ENCODE measurements around the gene NDUFA6.

NDUFA6 gene

GRCh38 chr22:42068291-42068690 lies 22.3 kb downstream of the NDUFA6 start:
- Histone ChIP-seq H3K4me3 (ENCODE audit: low read length) (no peak overlapping the region), H3K4me1 (ENCODE audit: control insufficient read depth, low read length) (peaks cover 26% of the 10 kb centered on the region), H4K20me1 (ENCODE audit: control insufficient read depth, insufficient read depth, low read depth, low read length) (no peaks in the 10 kb centered on the region), H3K4me2 (ENCODE audit: low read length) (no peak overlapping the region), H3K9me2 (replicated peaks; ENCODE audit: control insufficient read depth, low read length) (no peaks in the 10 kb centered on the region), H3F3A (ENCODE audit: control insufficient read depth, insufficient read depth) (0 out of 2 replicates have a peak, but pooled peaks cover 3% of the 10 kb centered on the region), H3K27me3 (ENCODE audit: control insufficient read depth, low read length) (no peaks in the 10 kb centered on the region), H3K27ac (ENCODE audit: low read depth, low read length) (no peak overlapping the region), H3K36me3 (ENCODE audit: control insufficient read depth, low read length) (peaks cover 46% of the 10 kb centered on the region), H3K9me3 (ENCODE audit: control insufficient read depth, insufficient read depth, low read length) (no peaks in the 10 kb centered on the region), H3K79me2 (ENCODE audit: control insufficient read depth, low read length) (peaks cover 26% of the 10 kb centered on the region)
- TF ChIP-seq CTCF (IDR thresholded peaks at IDR 0.05; ENCODE audit: low read depth, low read length, poor library complexity, severe bottlenecking) (no peak), EZH2phosphoT487 (IDR thresholded peaks at IDR 0.05; ENCODE audit: borderline replicate concordance, low read length) (no peak)

- no peaks in the 10 kb centered on the region for H4K20me1 ChIP-seq (ENCODE audit: control insufficient read depth, insufficient read depth, low read depth, low read length)
Observed at GRCh38 chr22:42067671-42068251, 22.8 kb downstream of the NDUFA6 start.

GRCh38 chr22:42066937-42067336 lies 23.6 kb downstream of the NDUFA6 start:
- Histone ChIP-seq H3K27ac (ENCODE audit: low read depth, low read length) (no peak overlapping the region), H3K27me3 (ENCODE audit: control insufficient read depth, low read length) (no peaks in the 10 kb centered on the region), H3K9me2 (replicated peaks; ENCODE audit: control insufficient read depth, low read length) (no peaks in the 10 kb centered on the region), H3F3A (ENCODE audit: control insufficient read depth, insufficient read depth) (no peaks in the 10 kb centered on the region), H3K4me2 (ENCODE audit: low read length) (no peak overlapping the region), H4K20me1 (ENCODE audit: control insufficient read depth, insufficient read depth, low read depth, low read length) (no peaks in the 10 kb centered on the region), H3K36me3 (ENCODE audit: control insufficient read depth, low read length) (peaks cover 59% of the 10 kb centered on the region), H3K4me1 (ENCODE audit: control insufficient read depth, low read length) (peaks cover 26% of the 10 kb centered on the region), H3K9me3 (ENCODE audit: control insufficient read depth, insufficient read depth, low read length) (no peaks in the 10 kb centered on the region), H3K79me2 (ENCODE audit: control insufficient read depth, low read length) (peaks cover 26% of the 10 kb centered on the region), H3K4me3 (ENCODE audit: low read length) (no peak overlapping the region)
- TF ChIP-seq CTCF (IDR thresholded peaks at IDR 0.05; ENCODE audit: low read depth, low read length, poor library complexity, severe bottlenecking), result no peak
- TF ChIP-seq EZH2phosphoT487 (IDR thresholded peaks at IDR 0.05; ENCODE audit: borderline replicate concordance, low read length), result no peak

More at GRCh38 chr22:42067671-42068251, 22.8 kb downstream of the NDUFA6 start:
- no peaks in the 10 kb centered on the region for H3K9me2 ChIP-seq (replicated peaks; ENCODE audit: control insufficient read depth, low read length)
- H3K27ac ChIP-seq (ENCODE audit: low read depth, low read length), result no peak overlapping the region
- peaks cover 26% of the 10 kb centered on the region for H3K79me2 ChIP-seq (ENCODE audit: control insufficient read depth, low read length)
- no peaks in the 10 kb centered on the region for H3F3A ChIP-seq (ENCODE audit: control insufficient read depth, insufficient read depth)
- no peaks in the 10 kb centered on the region for H3K27me3 ChIP-seq (ENCODE audit: control insufficient read depth, low read length)
- H3K4me1 ChIP-seq (ENCODE audit: control insufficient read depth, low read length), result peaks cover 26% of the 10 kb centered on the region
- H3K4me2 ChIP-seq (ENCODE audit: low read length), result no peak overlapping the region
- no peak for TF ChIP-seq EZH2phosphoT487 (IDR thresholded peaks at IDR 0.05; ENCODE audit: borderline replicate concordance, low read length)
- TF ChIP-seq CTCF (IDR thresholded peaks at IDR 0.05; ENCODE audit: low read depth, low read length, poor library complexity, severe bottlenecking), result no peak
- H3K9me3 ChIP-seq (ENCODE audit: control insufficient read depth, insufficient read depth, low read length), result no peaks in the 10 kb centered on the region
- peaks cover 51% of the 10 kb centered on the region for H3K36me3 ChIP-seq (ENCODE audit: control insufficient read depth, low read length)
- H3K4me3 ChIP-seq (ENCODE audit: low read length), result no peak overlapping the region
